ENCODE results near the gene CTR9.

The CTR9 gene

DNA sequence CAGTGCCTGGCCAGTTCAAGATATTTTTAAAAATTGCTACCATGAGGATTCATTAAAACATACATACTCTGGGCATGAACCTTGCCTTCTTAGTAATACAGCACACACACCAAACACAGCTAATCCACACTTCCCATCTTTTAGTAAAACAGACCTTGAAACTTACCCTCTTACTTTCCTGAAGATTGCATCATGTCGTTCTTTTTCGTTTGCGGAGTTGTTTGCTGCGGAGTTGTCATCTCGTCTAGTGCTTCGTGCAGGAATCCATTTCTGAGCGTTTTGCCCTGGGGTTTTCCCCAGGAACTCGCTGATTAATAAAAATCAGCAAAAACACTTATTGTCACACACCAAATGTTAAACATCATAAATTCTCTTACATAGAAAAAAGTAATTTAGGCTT, 54.7 kb downstream of the CTR9 start:
- Histone ChIP-seq H3K9me3 (replicated peaks; ENCODE audit: insufficient read depth, low read length) (no peaks in the 10 kb centered on the region), H3K36me3 (replicated peaks; ENCODE audit: insufficient read depth, low read length) (peaks cover 48% of the 10 kb centered on the region), H3K4me3 (ENCODE audit: low read length) (no peak overlapping the region), H3K4me2 (ENCODE audit: low read depth, low read length) (0 out of 2 replicates have a peak overlapping the region, but pooled peaks have one; percentile 84), H3K27me3 (replicated peaks; ENCODE audit: insufficient read depth, low read length) (no peaks in the 10 kb centered on the region), H3K79me2 (ENCODE audit: low read length) (peaks cover 53% of the 10 kb centered on the region), H3K9me2 (replicated peaks; ENCODE audit: insufficient read depth, low read length) (no peaks in the 10 kb centered on the region), H2AFZ (ENCODE audit: low read length) (no peak overlapping the region), H4K20me1 (ENCODE audit: insufficient read depth, low read length) (no peaks in the 10 kb centered on the region; the same call in 1 of the 2 replicates), H3K9ac (ENCODE audit: low read length) (no peak overlapping the region), H3K4me1 (ENCODE audit: low read length) (peaks cover 19% of the 10 kb centered on the region), H3K27ac (ENCODE audit: low read length) (no peak overlapping the region), H3F3A (ENCODE audit: insufficient read depth, low read length) (peaks cover 27% of the 10 kb centered on the region)
- no peak for DNase-seq
- TF ChIP-seq EZH2phosphoT487 (IDR thresholded peaks at IDR 0.05; ENCODE audit: low read length), result no peak
- TF ChIP-seq, protein P1, sequence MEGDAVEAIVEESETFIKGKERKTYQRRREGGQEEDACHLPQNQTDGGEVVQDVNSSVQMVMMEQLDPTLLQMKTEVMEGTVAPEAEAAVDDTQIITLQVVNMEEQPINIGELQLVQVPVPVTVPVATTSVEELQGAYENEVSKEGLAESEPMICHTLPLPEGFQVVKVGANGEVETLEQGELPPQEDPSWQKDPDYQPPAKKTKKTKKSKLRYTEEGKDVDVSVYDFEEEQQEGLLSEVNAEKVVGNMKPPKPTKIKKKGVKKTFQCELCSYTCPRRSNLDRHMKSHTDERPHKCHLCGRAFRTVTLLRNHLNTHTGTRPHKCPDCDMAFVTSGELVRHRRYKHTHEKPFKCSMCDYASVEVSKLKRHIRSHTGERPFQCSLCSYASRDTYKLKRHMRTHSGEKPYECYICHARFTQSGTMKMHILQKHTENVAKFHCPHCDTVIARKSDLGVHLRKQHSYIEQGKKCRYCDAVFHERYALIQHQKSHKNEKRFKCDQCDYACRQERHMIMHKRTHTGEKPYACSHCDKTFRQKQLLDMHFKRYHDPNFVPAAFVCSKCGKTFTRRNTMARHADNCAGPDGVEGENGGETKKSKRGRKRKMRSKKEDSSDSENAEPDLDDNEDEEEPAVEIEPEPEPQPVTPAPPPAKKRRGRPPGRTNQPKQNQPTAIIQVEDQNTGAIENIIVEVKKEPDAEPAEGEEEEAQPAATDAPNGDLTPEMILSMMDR (IDR thresholded peaks at IDR 0.05; ENCODE audit: low read length), result no peak
- no peak for TF ChIP-seq EZH2 (optimal IDR thresholded peaks at IDR 0.05; ENCODE audit: low read depth, low read length)

DNA sequence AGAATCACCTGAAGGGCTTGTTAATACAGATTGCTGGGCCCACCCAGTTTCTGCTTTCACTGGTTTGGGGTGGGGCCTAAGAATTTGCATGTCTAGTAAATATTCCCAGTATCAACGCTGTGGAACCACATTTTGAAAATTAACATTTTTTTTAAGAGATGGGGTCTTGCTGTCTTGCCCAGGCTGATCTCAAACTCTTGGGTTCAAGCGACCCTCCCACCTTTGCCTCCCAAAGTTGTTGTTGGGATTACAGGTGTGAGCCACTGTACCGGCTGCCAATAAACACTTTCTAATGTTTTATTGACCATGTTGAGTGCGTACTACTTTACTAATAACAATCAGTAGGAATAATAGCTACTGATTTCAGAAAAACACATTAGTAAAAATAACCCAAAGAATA, 55.2 kb downstream of the CTR9 start:
- TF ChIP-seq, protein P1 (IDR thresholded peaks at IDR 0.05; ENCODE audit: low read length), result no peak
- TF ChIP-seq EZH2 (optimal IDR thresholded peaks at IDR 0.05; ENCODE audit: low read depth, low read length) (no peak), EZH2phosphoT487 (IDR thresholded peaks at IDR 0.05; ENCODE audit: low read length) (no peak)
- H3K4me2 ChIP-seq (ENCODE audit: low read depth, low read length), result peak overlapping the region; percentile 84; the same call in 1 of the 2 replicates
- peaks cover 53% of the 10 kb centered on the region for H3K79me2 ChIP-seq (ENCODE audit: low read length)
- H3K27ac ChIP-seq (ENCODE audit: low read length), result no peak overlapping the region
- no peaks in the 10 kb centered on the region for H3K9me3 ChIP-seq (replicated peaks; ENCODE audit: insufficient read depth, low read length)
- peaks cover 19% of the 10 kb centered on the region for H3K4me1 ChIP-seq (ENCODE audit: low read length)
- no peaks in the 10 kb centered on the region for H3K9me2 ChIP-seq (replicated peaks; ENCODE audit: insufficient read depth, low read length)
- H3K9ac ChIP-seq (ENCODE audit: low read length), result no peak overlapping the region
- peaks cover 27% of the 10 kb centered on the region for H3F3A ChIP-seq (ENCODE audit: insufficient read depth, low read length)
- no peak overlapping the region for H2AFZ ChIP-seq (ENCODE audit: low read length)
- H3K27me3 ChIP-seq (replicated peaks; ENCODE audit: insufficient read depth, low read length), result no peaks in the 10 kb centered on the region
- no peaks in the 10 kb centered on the region; the same call in 1 of the 2 replicates for H4K20me1 ChIP-seq (ENCODE audit: insufficient read depth, low read length)
- no peak overlapping the region for H3K4me3 ChIP-seq (ENCODE audit: low read length)
- DNase-seq, result no peak
- H3K36me3 ChIP-seq (replicated peaks; ENCODE audit: insufficient read depth, low read length), result peaks cover 43% of the 10 kb centered on the region

DNA sequence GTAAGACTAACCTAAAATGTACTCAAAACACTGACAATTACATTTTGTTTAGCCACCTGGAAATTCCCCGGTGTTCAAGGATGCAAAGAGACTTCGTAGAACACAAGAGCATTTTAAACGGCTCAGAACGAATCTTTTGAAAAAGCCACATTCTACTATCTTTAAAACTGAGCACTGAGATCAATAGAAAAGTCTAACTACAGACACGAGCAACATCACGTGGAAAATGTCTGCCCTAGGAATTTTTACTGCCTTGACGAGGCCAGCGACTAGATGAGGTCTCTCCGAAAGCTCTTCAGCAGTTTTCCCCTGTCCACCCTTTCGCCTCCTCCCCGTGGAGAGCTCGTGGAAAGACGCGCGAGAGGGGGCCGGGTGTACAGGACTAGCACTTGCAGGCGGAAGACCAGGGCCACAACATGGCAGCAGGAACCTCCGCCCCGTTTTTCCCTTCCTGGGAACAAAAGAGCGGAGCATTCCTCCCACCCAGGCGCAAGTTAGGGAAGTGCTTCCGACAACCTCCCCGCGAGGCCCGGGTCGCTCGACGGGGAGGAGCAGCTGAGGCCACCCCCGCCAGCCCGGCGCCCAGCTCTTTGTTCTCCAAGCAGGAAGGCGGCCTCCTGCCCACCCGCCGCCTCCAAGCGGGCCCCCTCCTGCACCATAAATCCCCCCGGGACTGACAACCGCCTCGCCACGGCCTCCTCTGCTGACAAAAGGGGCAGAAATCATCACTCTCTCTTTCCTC, 56.6 kb downstream of the CTR9 start:
- Histone ChIP-seq H4K20me1 (ENCODE audit: insufficient read depth, low read length) (no peaks in the 10 kb centered on the region; the same call in 1 of the 2 replicates), H3K79me2 (ENCODE audit: low read length) (peaks cover 53% of the 10 kb centered on the region), H3K4me1 (ENCODE audit: low read length) (peaks cover 19% of the 10 kb centered on the region), H2AFZ (ENCODE audit: low read length) (peak overlapping the region; percentile 62; the same call in 1 of the 2 replicates), H3F3A (ENCODE audit: insufficient read depth, low read length) (peaks cover 23% of the 10 kb centered on the region), H3K4me2 (ENCODE audit: low read depth, low read length) (peak overlapping the region; percentile 84), H3K9me3 (replicated peaks; ENCODE audit: insufficient read depth, low read length) (no peaks in the 10 kb centered on the region), H3K9ac (ENCODE audit: low read length) (peak overlapping the region; percentile 97), H3K27me3 (replicated peaks; ENCODE audit: insufficient read depth, low read length) (no peaks in the 10 kb centered on the region), H3K27ac (ENCODE audit: low read length) (peak overlapping the region; percentile 93), H3K4me3 (ENCODE audit: low read length) (peak overlapping the region; percentile 96), H3K9me2 (replicated peaks; ENCODE audit: insufficient read depth, low read length) (no peaks in the 10 kb centered on the region), H3K36me3 (replicated peaks; ENCODE audit: insufficient read depth, low read length) (peaks cover 36% of the 10 kb centered on the region)
- DNase-seq, result peak; percentile 27
- no peak for TF ChIP-seq EZH2phosphoT487 (IDR thresholded peaks at IDR 0.05; ENCODE audit: low read length)
- TF ChIP-seq, protein P1 (IDR thresholded peaks at IDR 0.05; ENCODE audit: low read length), result no peak
